GM18951 (cell line): ENCODE measurements around the gene ADGRL2.
"Not testable (repeated sequence)": the region's sequence is repeated elsewhere in the genome, so short reads cannot be mapped to it uniquely, and the experiment has no call there.

Experiments used
- POLR2A ChIP-seq: IDR thresholded peaks from 4 replicates; pipeline ENCODE4 v1.6.1; 2011; ENCODE audit warnings: mild to moderate bottlenecking; ENCODE audit not compliant: insufficient read length, insufficient read depth; ENCODE audit errors: extremely low read depth
- in situ Hi-C: fragments of 300-500 bp; cut with MboI; formaldehyde crosslinking; loops from one replicate; pipeline ENCODE4 v1.12.0; 2022; ENCODE audit warnings: low sequenced_read_pairs, mixed read lengths, inconsistent platforms; ENCODE audit not compliant: unreplicated experiment

Gene ADGRL2

GRCh38 chr1:81846630-81847029 is 45.9 kb downstream of the ADGRL2 start:
- no peak for TF ChIP-seq POLR2A
- in situ Hi-C loops, result no loop called here

GRCh38 chr1:81847063-81847462 is 46.3 kb downstream of the ADGRL2 start:
- TF ChIP-seq POLR2A, result no peak
- in situ Hi-C loops, result no loop called here

- TF ChIP-seq POLR2A, result no peak
- in situ Hi-C loops, result no loop called here
Measured at GRCh38 chr1:81848880-81849682, 48.3 kb downstream of the ADGRL2 start.

GRCh38 chr1:81850031-81850430 is 49.3 kb downstream of the ADGRL2 start:
- in situ Hi-C loops, result no loop called here
- no peak for TF ChIP-seq POLR2A

- TF ChIP-seq POLR2A, result no peak
- in situ Hi-C loops, result no loop called here
Measured at GRCh38 chr1:81850495-81850894, 49.8 kb downstream of the ADGRL2 start.

- TF ChIP-seq POLR2A, result no peak
- in situ Hi-C loops, result no loop called here
Measured at GRCh38 chr1:81851217-81851616, 50.5 kb downstream of the ADGRL2 start.

GRCh38 chr1:81852961-81853360 is 52.2 kb downstream of the ADGRL2 start:
- TF ChIP-seq POLR2A, result no peak
- in situ Hi-C loops, result no loop called here

GRCh38 chr1:81867235-81867634 is 66.5 kb downstream of the ADGRL2 start:
- TF ChIP-seq POLR2A, result no peak
- in situ Hi-C loops, result no loop called here

- TF ChIP-seq POLR2A, result no peak
- in situ Hi-C loops, result no loop called here
Measured at GRCh38 chr1:81869307-81869706, 68.6 kb downstream of the ADGRL2 start.

GRCh38 chr1:81871091-81871490 is 70.4 kb downstream of the ADGRL2 start:
- in situ Hi-C loops, result not testable (repeated sequence)

GRCh38 chr1:81873946-81874345 is 73.2 kb downstream of the ADGRL2 start:
- no peak for TF ChIP-seq POLR2A
- in situ Hi-C loops, result no loop called here

- in situ Hi-C loops, result no loop called here
- no peak for TF ChIP-seq POLR2A
Measured at GRCh38 chr1:81874461-81874860, 73.7 kb downstream of the ADGRL2 start.

GRCh38 chr1:81874940-81875339 is 74.2 kb downstream of the ADGRL2 start:
- in situ Hi-C loops, result no loop called here
- TF ChIP-seq POLR2A, result no peak

GRCh38 chr1:81876901-81877733 is 76.4 kb downstream of the ADGRL2 start:
- TF ChIP-seq POLR2A, result no peak
- in situ Hi-C loops, result no loop called here

- TF ChIP-seq POLR2A, result no peak
- in situ Hi-C loops, result no loop called here
Measured at GRCh38 chr1:81877940-81878339, 77.2 kb downstream of the ADGRL2 start.
